Neural cell (in vitro differentiated cells): ENCODE data around the gene USP13. TPM values are rescaled to one million over a fixed set of nuclear protein-coding genes. Genes with fewer than 3 reads are reported as not detected.
"Not testable (repeated sequence)": the region's sequence is repeated elsewhere in the genome, so short reads cannot be mapped to it uniquely, and the experiment has no call there.

Experiments
- H2AFZ ChIP-seq: fragments of 200-600, 300-800 bp; sonication (generic), shearing (Covaris generic); 2 replicates; pipeline ENCODE4 v1.6.0; 2014; ENCODE audit warnings: low read depth, mild to moderate bottlenecking, antibody characterized with exemption, low read length, moderate library complexity
- H3F3A ChIP-seq: fragments of 200-600 bp; shearing (Covaris generic); 2 replicates; pipeline ENCODE4 v1.6.1; 2016; ENCODE audit warnings: mild to moderate bottlenecking, moderate library complexity, mixed read lengths, antibody characterized with exemption, low read length; ENCODE audit not compliant: insufficient read depth, poor library complexity, severe bottlenecking
- H3K27ac ChIP-seq: fragments of 200-600, 300-800 bp; sonication (generic), shearing (Covaris generic); 2 replicates; pipeline ENCODE4 v1.5.1; 2014; ENCODE audit warnings: mild to moderate bottlenecking, low read length, moderate library complexity
- H3K27me3 ChIP-seq: fragments of 300-800, 200-600 bp; sonication (generic), shearing (Covaris generic); 2 replicates; pipeline ENCODE4 v1.6.0; 2014; ENCODE audit warnings: mild to moderate bottlenecking, low read depth, low read length, moderate library complexity; ENCODE audit not compliant: insufficient read depth
- H3K36me3 ChIP-seq: fragments of 300-800, 200-600 bp; sonication (generic), shearing (Covaris generic); 2 replicates; pipeline ENCODE4 v1.5.1; 2014; ENCODE audit warnings: mild to moderate bottlenecking, antibody characterized with exemption, low read length, moderate library complexity; ENCODE audit not compliant: insufficient read depth
- H3K4me2 ChIP-seq: fragments of 300-800, 200-600 bp; sonication (generic), shearing (Covaris generic); 2 replicates; pipeline ENCODE4 v1.6.0; 2014; ENCODE audit warnings: mild to moderate bottlenecking, low read length
- H3K4me3 ChIP-seq: fragments of 300-800, 200-600 bp; sonication (generic), shearing (Covaris generic); 2 replicates; pipeline ENCODE4 v1.5.1; 2014; ENCODE audit warnings: mild to moderate bottlenecking, low read length, moderate library complexity
- H3K79me2 ChIP-seq: fragments of 200-600 bp; shearing (Covaris generic); replicated peaks from 2 replicates; pipeline ENCODE4 v1.6.0; 2014; ENCODE audit warnings: mild to moderate bottlenecking, low read length, moderate library complexity; ENCODE audit not compliant: insufficient read depth
- H3K9ac ChIP-seq: fragments of 300-800, 200-600 bp; sonication (generic), shearing (Covaris generic); 2 replicates; pipeline ENCODE4 v1.6.1; 2016; ENCODE audit warnings: mild to moderate bottlenecking, low read length, mixed read lengths
- H3K9me2 ChIP-seq: fragments of 200-600 bp; shearing (Covaris generic); 2 replicates; pipeline ENCODE4 v1.6.1; 2016; ENCODE audit warnings: mild to moderate bottlenecking, low read length, mixed read lengths; ENCODE audit not compliant: insufficient read depth
- H3K9me3 ChIP-seq: fragments of 200-600, 300-800 bp; sonication (generic), shearing (Covaris generic); 2 replicates; pipeline ENCODE4 v1.6.1; 2016; ENCODE audit warnings: mild to moderate bottlenecking, mixed run types, low read length, moderate library complexity, mixed read lengths
- H4K20me1 ChIP-seq: fragments of 200-600 bp; shearing (Covaris generic); 2 replicates; pipeline ENCODE4 v1.6.1; 2016; ENCODE audit warnings: mild to moderate bottlenecking, mixed run types; ENCODE audit not compliant: insufficient read depth
- CTCF ChIP-seq: fragments of 450-650 bp; IDR thresholded peaks from 2 replicates; pipeline ENCODE4 v1.5.1; 2014; ENCODE audit warnings: antibody characterized with exemption, mild to moderate bottlenecking, moderate library complexity; ENCODE audit not compliant: poor library complexity, severe bottlenecking
- EP300 ChIP-seq: fragments of 450-650 bp; conservative IDR thresholded peaks from 2 replicates; pipeline ENCODE4 v1.6.1; 2014; ENCODE audit warnings: antibody characterized with exemption, mild to moderate bottlenecking, moderate library complexity; ENCODE audit not compliant: poor library complexity, severe bottlenecking
- EZH2 ChIP-seq: fragments of 200-600, 300-800 bp; shearing (Covaris generic), sonication (generic); IDR thresholded peaks from 2 replicates; pipeline ENCODE4 v1.6.1; 2014; ENCODE audit warnings: antibody characterized with exemption, low read length, borderline replicate concordance, mild to moderate bottlenecking; ENCODE audit not compliant: insufficient read depth, poor library complexity, severe bottlenecking
- MXI1 ChIP-seq: fragments of 450-650 bp; conservative IDR thresholded peaks from 2 replicates; pipeline ENCODE4 v1.6.1; 2014; ENCODE audit warnings: antibody characterized with exemption, mild to moderate bottlenecking; ENCODE audit not compliant: poor library complexity, severe bottlenecking
- POLR2AphosphoS5 ChIP-seq: IDR thresholded peaks from 2 replicates; pipeline ENCODE4 v1.6.1; 2012
- RAD21 ChIP-seq: fragments of 450-650 bp; conservative IDR thresholded peaks from 2 replicates; pipeline ENCODE4 v1.6.1; 2014; ENCODE audit warnings: antibody characterized with exemption, mild to moderate bottlenecking, moderate library complexity
- REST ChIP-seq: IDR thresholded peaks from 2 replicates; pipeline ENCODE4 v1.6.1; 2012; ENCODE audit warnings: borderline replicate concordance
- SMC3 ChIP-seq: fragments of 450-650 bp; conservative IDR thresholded peaks from 2 replicates; pipeline ENCODE4 v1.6.1; 2014; ENCODE audit warnings: antibody characterized with exemption, mild to moderate bottlenecking, moderate library complexity; ENCODE audit not compliant: poor library complexity
- TAF1 ChIP-seq: IDR thresholded peaks from 2 replicates; pipeline ENCODE4 v1.6.1; 2012; ENCODE audit warnings: low read depth
- polyA plus RNA-seq: library from polyadenylated mRNA; depleted of rRNA; stranded (reverse); fragments of >200 nt; gene quantifications from 2 replicates; pipeline ENCODE4 v1.2.3, GENCODE V29; 2014

USP13 gene
- polyA plus RNA-seq, 1 donor from 2014 or later, result 3.8 TPM

GRCh38 chr3:179681492-179682263, 28.8 kb downstream of the USP13 start:
- H3K36me3 ChIP-seq, result peaks cover 4% of the 10 kb centered on the region
- H3K27ac ChIP-seq, result no peak overlapping the region
- TF ChIP-seq POLR2AphosphoS5, result no peak
- TF ChIP-seq SMC3, result no peak
- TF ChIP-seq REST, result no peak
- TF ChIP-seq RAD21, result no peak
- TF ChIP-seq EZH2, result no peak
- TF ChIP-seq EP300, result no peak
- no peak for TF ChIP-seq MXI1
- TF ChIP-seq CTCF, result no peak
- no peak for TF ChIP-seq TAF1
- no peaks in the 10 kb centered on the region for H3K9me2 ChIP-seq
- H3F3A ChIP-seq, result no peaks in the 10 kb centered on the region
- H4K20me1 ChIP-seq, result no peaks in the 10 kb centered on the region
- H3K4me3 ChIP-seq, result no peak overlapping the region
- no peak overlapping the region for H3K4me2 ChIP-seq
- no peaks in the 10 kb centered on the region for H3K9me3 ChIP-seq
- H3K27me3 ChIP-seq, result no peaks in the 10 kb centered on the region
- H3K79me2 ChIP-seq, result peaks cover 5% of the 10 kb centered on the region
- H2AFZ ChIP-seq, result no peak overlapping the region
- no peak overlapping the region for H3K9ac ChIP-seq

GRCh38 chr3:179682426-179683080, 29.7 kb downstream of the USP13 start:
- Histone ChIP-seq H3K9ac (no peak overlapping the region), H3K27me3 (no peaks in the 10 kb centered on the region), H3K9me3 (no peaks in the 10 kb centered on the region), H3K79me2 (peaks cover 5% of the 10 kb centered on the region), H4K20me1 (no peaks in the 10 kb centered on the region), H3K4me2 (no peak overlapping the region), H2AFZ (no peak overlapping the region), H3F3A (no peaks in the 10 kb centered on the region), H3K36me3 (peaks cover 4% of the 10 kb centered on the region), H3K4me3 (no peak overlapping the region), H3K27ac (no peak overlapping the region), H3K9me2 (no peaks in the 10 kb centered on the region)
- TF ChIP-seq SMC3 (no peak), EZH2 (no peak), MXI1 (no peak), RAD21 (no peak), TAF1 (no peak), EP300 (no peak), CTCF (no peak), REST (no peak), POLR2AphosphoS5 (no peak)

- H3K36me3 ChIP-seq, H3K9ac ChIP-seq, H4K20me1 ChIP-seq, H3K9me3 ChIP-seq, H3K79me2 ChIP-seq, H3K27me3 ChIP-seq, H3K4me3 ChIP-seq, H3K9me2 ChIP-seq, H2AFZ ChIP-seq, H3K27ac ChIP-seq, H3F3A ChIP-seq, H3K4me2 ChIP-seq: not testable (repeated sequence)
Measured at GRCh38 chr3:179683286-179683685, 30.4 kb downstream of the USP13 start.
